Uterus (tissue), 2 donors: ENCODE results near the gene STAB2.

Experiments
- CTCF ChIP-seq, 4 experiments: fragments of 200-600 bp in 2 of 4; fragments of 450-650 bp in 2 of 4; sonication (generic) in 2 of 4; IDR thresholded peaks; one replicate each; pipeline ENCODE4 v1.5.1; 2016 to 2019; ENCODE audit warnings: antibody characterized with exemption in 4 of 4, mild to moderate bottlenecking in 2 of 4, moderate library complexity in 1 of 4
- POLR2A ChIP-seq, 2 donors: fragments of 450-650 bp; IDR thresholded peaks; one replicate each; pipeline ENCODE4 v1.6.1; 2016; ENCODE audit warnings: antibody characterized with exemption in 2 of 2, mild to moderate bottlenecking in 1 of 2, moderate library complexity in 1 of 2

GRCh38 chr12:103691063-103691462, 104.0 kb downstream of the STAB2 start:
- no peak for TF ChIP-seq POLR2A (IDR thresholded peaks at IDR 0.05)
- TF ChIP-seq CTCF (IDR thresholded peaks at IDR 0.05) = no peak
